AG09319 (cell line): ENCODE data around the gene TLX2.

Source experiments
- DNase-seq: peaks from one replicate; pipeline ENCODE4 v3.0.0-alpha.2; 2010; ENCODE audit warnings: low read depth; ENCODE audit errors: extremely low read depth
- CTCF ChIP-seq: IDR thresholded peaks from 2 replicates; pipeline ENCODE4 v1.5.1; 2011; ENCODE audit warnings: low read depth, mild to moderate bottlenecking, inconsistent platforms, low read length, moderate library complexity

Gene TLX2

GRCh38 chr2:74491648-74492544 is 22.4 kb upstream of the TLX2 start:
- DNase-seq = no peak
- no peak for TF ChIP-seq CTCF

- no peak for TF ChIP-seq CTCF
- DNase-seq = no peak
Observed at GRCh38 chr2:74493546-74493945, 20.7 kb upstream of the TLX2 start.

- DNase-seq = no peak
- no peak for TF ChIP-seq CTCF
Observed at GRCh38 chr2:74495440-74495839, 18.8 kb upstream of the TLX2 start.

GRCh38 chr2:74496997-74497776 is 17.1 kb upstream of the TLX2 start:
- no peak for DNase-seq
- TF ChIP-seq CTCF = no peak

- TF ChIP-seq CTCF = no peak
- DNase-seq = no peak
Observed at GRCh38 chr2:74497777-74498499, 16.3 kb upstream of the TLX2 start.

- no peak for DNase-seq
Observed at GRCh38 chr2:74498500-74499266, 15.6 kb upstream of the TLX2 start.

More at GRCh38 chr2:74498500-74499266, 15.6 kb upstream of the TLX2 start:
- TF ChIP-seq CTCF = no peak
